Measurements from ENCODE around the gene UNC5C. TPM values are rescaled to one million over a fixed set of nuclear protein-coding genes. Genes with fewer than 3 reads are reported as not detected.

The UNC5C gene
- polyA plus RNA-seq, 1 of the 3 experiments (the other 2 are of a cell fraction) = 3.3 TPM

DNA sequence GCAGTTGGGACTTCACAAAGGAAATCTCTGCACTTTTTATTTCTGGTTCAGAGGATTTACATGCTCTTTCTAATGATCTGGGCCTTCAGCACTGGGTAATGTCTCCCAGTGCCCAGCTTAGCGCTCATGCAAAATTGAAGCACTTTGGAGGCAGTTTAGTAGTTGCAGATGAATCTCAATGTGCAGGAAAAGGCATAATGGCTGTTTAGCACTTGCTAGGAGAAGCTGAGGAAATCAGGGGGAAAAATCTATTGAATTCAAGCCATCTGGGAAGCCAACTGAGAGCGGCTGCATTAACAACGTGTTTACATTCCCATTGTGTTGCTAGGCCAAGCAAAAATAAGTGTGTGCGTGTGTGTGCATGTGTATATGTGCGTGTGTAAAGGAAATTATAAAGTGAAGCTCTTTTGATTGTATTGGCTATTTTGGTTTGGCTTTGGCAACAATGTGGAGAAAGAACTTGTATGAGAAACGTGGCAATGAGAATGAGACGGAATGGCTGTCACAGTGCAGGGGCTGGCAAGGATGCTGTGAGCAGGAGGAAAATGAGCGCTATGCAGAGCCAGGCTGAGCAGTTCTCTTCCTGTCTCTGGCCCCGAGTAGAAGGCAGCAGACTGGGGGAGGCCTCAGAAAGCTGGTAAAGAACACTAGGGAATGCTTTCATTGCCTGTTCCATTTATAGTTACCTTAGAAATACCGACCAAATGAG is 231.5 kb downstream of the UNC5C start:
- peak overlapping the region; percentile 49 to 99; a peak in 2 of 4 replicates for H3K27ac ChIP-seq (ENCODE audit: low read depth in 2 of 2, low read length in 1 of 2)
- peaks cover 0 to 3% of the 10 kb centered on the region in 2 experiments for H3K36me3 ChIP-seq (replicated peaks in 1 of 2; ENCODE audit: control insufficient read depth in 1 of 2, insufficient read depth in 2 of 2, low read length in 1 of 2)
- H3K79me2 ChIP-seq (ENCODE audit: insufficient read depth) = no peaks in the 10 kb centered on the region
- ChIA-PET POLR2A (interaction anchor here (0.7 kb wide), 1 partner anchor 10 kb away, joined by 3 read pairs; no protein-coding TSS in a partner anchor), CTCF (interaction anchor here (0.8 to 1.6 kb wide), 4 partner anchors 17 to 231 kb away, joined by 3 read pairs; no protein-coding TSS in a partner anchor)
- no peak for TF ChIP-seq FOSL2 (IDR thresholded peaks at IDR 0.05; ENCODE audit: borderline replicate concordance, low read depth)
- peak; percentile 55 for TF ChIP-seq GATA2 (CRISPR knock-in tag; IDR thresholded peaks at IDR 0.05)
- H3K27me3 ChIP-seq (ENCODE audit: insufficient read depth) = no peaks in the 10 kb centered on the region
- no peaks in the 10 kb centered on the region for H3K9me2 ChIP-seq
- H3K4me2 ChIP-seq = no peak overlapping the region
- WGBS (ENCODE audit: low lambda C conversion rate) = 68% methylated on average over 10 of the region's 10 CpGs
- no peaks in the 10 kb centered on the region for H3F3A ChIP-seq (replicated peaks; ENCODE audit: insufficient read depth)
- H3K4me1 ChIP-seq (ENCODE audit: control insufficient read depth in 1 of 2, insufficient read depth in 2 of 2, low read depth in 1 of 2, low read length in 1 of 2) = peaks cover 0 to 52% of the 10 kb centered on the region in 2 experiments; a peak in 2 of 4 replicates
- H3K4me3 ChIP-seq (ENCODE audit: low read depth in 2 of 2, low read length in 1 of 2) = no peak overlapping the region
- no peak overlapping the region for H2AFZ ChIP-seq (ENCODE audit: low read depth)
- no peak overlapping the region for H3K9ac ChIP-seq
- no peaks in the 10 kb centered on the region for H3K9me3 ChIP-seq
- no peaks in the 10 kb centered on the region for H4K20me1 ChIP-seq (ENCODE audit: insufficient read depth)
- DNase-seq = peak; percentile 16

DNA sequence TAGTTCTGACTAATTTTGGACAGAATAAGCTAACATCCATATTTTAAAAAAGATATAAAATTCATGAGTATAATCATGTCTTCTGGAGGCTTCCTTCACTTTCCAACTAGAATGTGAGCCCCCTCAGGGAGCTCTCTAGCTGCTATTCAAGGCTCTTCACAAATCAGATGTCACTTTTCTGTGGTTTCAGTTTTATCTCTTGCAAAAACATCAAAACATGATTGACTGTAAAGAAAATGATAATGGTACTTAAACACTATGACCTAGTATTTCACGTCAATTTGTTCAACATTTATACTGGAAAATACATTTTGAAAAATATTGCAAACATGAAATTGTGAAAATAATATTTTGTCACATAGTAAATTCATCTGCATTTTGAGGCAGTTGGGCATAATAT is 234.2 kb downstream of the UNC5C start:
- Histone ChIP-seq H3K9ac (no peak overlapping the region), H3K27me3 (ENCODE audit: insufficient read depth) (no peaks in the 10 kb centered on the region), H3K79me2 (ENCODE audit: insufficient read depth) (no peaks in the 10 kb centered on the region), H3K4me2 (no peak overlapping the region), H3K4me3 (ENCODE audit: low read depth in 2 of 2, low read length in 1 of 2) (no peak overlapping the region), H3K4me1 (ENCODE audit: control insufficient read depth in 1 of 2, insufficient read depth in 2 of 2, low read depth in 1 of 2, low read length in 1 of 2) (peaks cover 0 to 39% of the 10 kb centered on the region in 2 experiments; a peak in 2 of 4 replicates), H2AFZ (ENCODE audit: low read depth) (no peak overlapping the region), H3F3A (replicated peaks; ENCODE audit: insufficient read depth) (no peaks in the 10 kb centered on the region), H4K20me1 (ENCODE audit: insufficient read depth) (no peaks in the 10 kb centered on the region), H3K36me3 (replicated peaks in 1 of 2; ENCODE audit: control insufficient read depth in 1 of 2, insufficient read depth in 2 of 2, low read length in 1 of 2) (no peaks in the 10 kb centered on the region), H3K9me3 (no peaks in the 10 kb centered on the region), H3K27ac (ENCODE audit: low read depth in 2 of 2, low read length in 1 of 2) (no peak overlapping the region; a peak in 1 of 4 replicates), H3K9me2 (no peaks in the 10 kb centered on the region)
- TF ChIP-seq, protein P1, sequence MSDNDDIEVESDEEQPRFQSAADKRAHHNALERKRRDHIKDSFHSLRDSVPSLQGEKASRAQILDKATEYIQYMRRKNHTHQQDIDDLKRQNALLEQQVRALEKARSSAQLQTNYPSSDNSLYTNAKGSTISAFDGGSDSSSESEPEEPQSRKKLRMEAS (IDR thresholded peaks at IDR 0.05; ENCODE audit: low read depth) = no peak
- no peak for DNase-seq
- WGBS (ENCODE audit: low lambda C conversion rate) = 92% methylated on average over 1 of the region's 1 CpG
- ChIA-PET CTCF (interaction anchor here (0.9 kb wide), 1 partner anchor 195 kb away, joined by 3 read pairs; no protein-coding TSS in a partner anchor), POLR2A (no interaction called here)

DNA sequence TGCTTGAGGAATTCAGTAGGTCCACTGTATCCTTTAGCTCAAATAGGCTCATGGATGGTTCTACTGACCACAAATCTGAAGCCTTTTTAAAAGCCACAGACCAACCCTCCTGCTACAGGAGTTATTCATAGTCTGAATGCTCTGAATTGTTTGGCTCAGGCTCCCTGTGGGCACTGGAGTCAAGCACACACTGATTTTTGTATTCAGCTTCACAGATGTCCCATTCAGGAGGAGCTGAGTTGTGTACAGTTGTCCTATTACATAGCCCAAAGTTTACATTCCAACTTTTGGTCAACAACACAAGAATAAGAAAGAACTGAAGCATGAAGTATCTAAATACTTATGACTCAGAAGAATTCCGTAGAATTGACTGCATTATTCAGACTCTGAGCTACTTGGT is 243.9 kb downstream of the UNC5C start:
- no peaks in the 10 kb centered on the region for H3K9me3 ChIP-seq
- no peak for DNase-seq
- H3K27ac ChIP-seq (ENCODE audit: low read depth in 2 of 2, low read length in 1 of 2) = peak overlapping the region in 1 of 2 experiments; percentile 50; a peak in 2 of 4 replicates
- H3K79me2 ChIP-seq (ENCODE audit: insufficient read depth) = no peaks in the 10 kb centered on the region
- no peak overlapping the region for H2AFZ ChIP-seq (ENCODE audit: low read depth)
- no peaks in the 10 kb centered on the region; the same call in 1 of the 2 replicates for H3K9me2 ChIP-seq
- no peaks in the 10 kb centered on the region for H3F3A ChIP-seq (replicated peaks; ENCODE audit: insufficient read depth)
- H3K4me1 ChIP-seq (ENCODE audit: control insufficient read depth in 1 of 2, insufficient read depth in 2 of 2, low read depth in 1 of 2, low read length in 1 of 2) = peaks cover 0 to 8% of the 10 kb centered on the region in 2 experiments; a peak in 2 of 4 replicates
- no peak overlapping the region for H3K4me3 ChIP-seq (ENCODE audit: low read depth in 2 of 2, low read length in 1 of 2)
- no peak overlapping the region for H3K4me2 ChIP-seq
- 67% methylated on average over 1 of the region's 1 CpG for WGBS (ENCODE audit: low lambda C conversion rate)
- no peak overlapping the region for H3K9ac ChIP-seq
- ChIA-PET POLR2A (no interaction called here), CTCF (no interaction called here)
- H3K27me3 ChIP-seq (ENCODE audit: insufficient read depth) = no peaks in the 10 kb centered on the region
- no peaks in the 10 kb centered on the region for H4K20me1 ChIP-seq (ENCODE audit: insufficient read depth)
- peaks cover 8 to 10% of the 10 kb centered on the region in 2 experiments for H3K36me3 ChIP-seq (replicated peaks in 1 of 2; ENCODE audit: control insufficient read depth in 1 of 2, insufficient read depth in 2 of 2, low read length in 1 of 2)
- TF ChIP-seq TAF1 (IDR thresholded peaks at IDR 0.05; ENCODE audit: borderline replicate concordance, low read depth, low read length) (no peak), GABPA (IDR thresholded peaks at IDR 0.05; ENCODE audit: low read depth) (no peak), POLR2AphosphoS5 (IDR thresholded peaks at IDR 0.05; ENCODE audit: low read depth, low read length) (no peak), FOSL2 (IDR thresholded peaks at IDR 0.05; ENCODE audit: borderline replicate concordance, low read depth) (no peak), EZH2phosphoT487 (IDR thresholded peaks at IDR 0.05; ENCODE audit: borderline replicate concordance, low read depth) (no peak), CHD2 (IDR thresholded peaks at IDR 0.05; ENCODE audit: low read length, partially characterized antibody) (no peak), FOXJ3 (CRISPR knock-in tag; IDR thresholded peaks at IDR 0.05) (no peak), MEF2A (IDR thresholded peaks at IDR 0.05; ENCODE audit: borderline replicate concordance, low read depth) (no peak), RFX5 (IDR thresholded peaks at IDR 0.05; ENCODE audit: low read length) (no peak), FOXM1 (IDR thresholded peaks at IDR 0.05; ENCODE audit: low read depth) (no peak)
- TF ChIP-seq, protein P2, sequence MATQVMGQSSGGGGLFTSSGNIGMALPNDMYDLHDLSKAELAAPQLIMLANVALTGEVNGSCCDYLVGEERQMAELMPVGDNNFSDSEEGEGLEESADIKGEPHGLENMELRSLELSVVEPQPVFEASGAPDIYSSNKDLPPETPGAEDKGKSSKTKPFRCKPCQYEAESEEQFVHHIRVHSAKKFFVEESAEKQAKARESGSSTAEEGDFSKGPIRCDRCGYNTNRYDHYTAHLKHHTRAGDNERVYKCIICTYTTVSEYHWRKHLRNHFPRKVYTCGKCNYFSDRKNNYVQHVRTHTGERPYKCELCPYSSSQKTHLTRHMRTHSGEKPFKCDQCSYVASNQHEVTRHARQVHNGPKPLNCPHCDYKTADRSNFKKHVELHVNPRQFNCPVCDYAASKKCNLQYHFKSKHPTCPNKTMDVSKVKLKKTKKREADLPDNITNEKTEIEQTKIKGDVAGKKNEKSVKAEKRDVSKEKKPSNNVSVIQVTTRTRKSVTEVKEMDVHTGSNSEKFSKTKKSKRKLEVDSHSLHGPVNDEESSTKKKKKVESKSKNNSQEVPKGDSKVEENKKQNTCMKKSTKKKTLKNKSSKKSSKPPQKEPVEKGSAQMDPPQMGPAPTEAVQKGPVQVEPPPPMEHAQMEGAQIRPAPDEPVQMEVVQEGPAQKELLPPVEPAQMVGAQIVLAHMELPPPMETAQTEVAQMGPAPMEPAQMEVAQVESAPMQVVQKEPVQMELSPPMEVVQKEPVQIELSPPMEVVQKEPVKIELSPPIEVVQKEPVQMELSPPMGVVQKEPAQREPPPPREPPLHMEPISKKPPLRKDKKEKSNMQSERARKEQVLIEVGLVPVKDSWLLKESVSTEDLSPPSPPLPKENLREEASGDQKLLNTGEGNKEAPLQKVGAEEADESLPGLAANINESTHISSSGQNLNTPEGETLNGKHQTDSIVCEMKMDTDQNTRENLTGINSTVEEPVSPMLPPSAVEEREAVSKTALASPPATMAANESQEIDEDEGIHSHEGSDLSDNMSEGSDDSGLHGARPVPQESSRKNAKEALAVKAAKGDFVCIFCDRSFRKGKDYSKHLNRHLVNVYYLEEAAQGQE (IDR thresholded peaks at IDR 0.05; ENCODE audit: low read depth, low read length) = no peak
- TF ChIP-seq, protein P3, sequence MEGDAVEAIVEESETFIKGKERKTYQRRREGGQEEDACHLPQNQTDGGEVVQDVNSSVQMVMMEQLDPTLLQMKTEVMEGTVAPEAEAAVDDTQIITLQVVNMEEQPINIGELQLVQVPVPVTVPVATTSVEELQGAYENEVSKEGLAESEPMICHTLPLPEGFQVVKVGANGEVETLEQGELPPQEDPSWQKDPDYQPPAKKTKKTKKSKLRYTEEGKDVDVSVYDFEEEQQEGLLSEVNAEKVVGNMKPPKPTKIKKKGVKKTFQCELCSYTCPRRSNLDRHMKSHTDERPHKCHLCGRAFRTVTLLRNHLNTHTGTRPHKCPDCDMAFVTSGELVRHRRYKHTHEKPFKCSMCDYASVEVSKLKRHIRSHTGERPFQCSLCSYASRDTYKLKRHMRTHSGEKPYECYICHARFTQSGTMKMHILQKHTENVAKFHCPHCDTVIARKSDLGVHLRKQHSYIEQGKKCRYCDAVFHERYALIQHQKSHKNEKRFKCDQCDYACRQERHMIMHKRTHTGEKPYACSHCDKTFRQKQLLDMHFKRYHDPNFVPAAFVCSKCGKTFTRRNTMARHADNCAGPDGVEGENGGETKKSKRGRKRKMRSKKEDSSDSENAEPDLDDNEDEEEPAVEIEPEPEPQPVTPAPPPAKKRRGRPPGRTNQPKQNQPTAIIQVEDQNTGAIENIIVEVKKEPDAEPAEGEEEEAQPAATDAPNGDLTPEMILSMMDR (IDR thresholded peaks at IDR 0.05) = no peak
- TF ChIP-seq, protein P1 (IDR thresholded peaks at IDR 0.05; ENCODE audit: low read depth) = no peak
